HG03280 (cell line): ENCODE data around the gene TSG101.

Source experiments
- ATAC-seq: cut with Tn5 transposase; IDR thresholded peaks from one replicate; pipeline ENCODE4 v1.9.1; 2021; ENCODE audit warnings: mild to moderate bottlenecking, moderate library complexity; ENCODE audit not compliant: unreplicated experiment

Gene TSG101

GRCh38 chr11:18526521-18527296 lies at the start of gene TSG101:
TSS of gene TSG101 (minus strand) at chr11:18526942. CDS start at chr11:18526816, 126 bp downstream.
- peak; percentile 94 for ATAC-seq

GRCh38 chr11:18575361-18575760 lies 48.6 kb upstream of the TSG101 start:
- no peak for ATAC-seq

GRCh38 chr11:18567081-18567480 lies 40.3 kb upstream of the TSG101 start:
- no peak for ATAC-seq

GRCh38 chr11:18566406-18566805 lies 39.7 kb upstream of the TSG101 start:
- ATAC-seq, result no peak

GRCh38 chr11:18564149-18564548 lies 37.4 kb upstream of the TSG101 start:
- ATAC-seq, result no peak

- ATAC-seq, result no peak
These were observed 36.5 kb upstream of the TSG101 start for GRCh38 chr11:18563090-18563730.

GRCh38 chr11:18548001-18548400 lies 21.3 kb upstream of the TSG101 start:
- no peak for ATAC-seq

GRCh38 chr11:18540207-18541009 lies 13.7 kb upstream of the TSG101 start:
- no peak for ATAC-seq

- ATAC-seq, result no peak
These were observed 9.5 kb upstream of the TSG101 start for GRCh38 chr11:18536209-18536608.

GRCh38 chr11:18534245-18534644 lies 7.5 kb upstream of the TSG101 start:
- no peak for ATAC-seq

- ATAC-seq, result no peak
These were observed 6.6 kb upstream of the TSG101 start for GRCh38 chr11:18533365-18533764.

GRCh38 chr11:18527512-18527911 lies 770 bp upstream of the TSG101 start:
- no peak for ATAC-seq

- ATAC-seq, result no peak
These were observed 617 bp downstream of the TSG101 start for GRCh38 chr11:18526130-18526520.

GRCh38 chr11:18524248-18524647 lies 2.5 kb downstream of the TSG101 start:
- no peak for ATAC-seq

- no peak for ATAC-seq
These were observed 3.7 kb downstream of the TSG101 start for GRCh38 chr11:18523084-18523483.

GRCh38 chr11:18522388-18522787 lies 4.4 kb downstream of the TSG101 start:
- ATAC-seq, result no peak

GRCh38 chr11:18521122-18521521 lies 5.6 kb downstream of the TSG101 start:
- ATAC-seq, result no peak

GRCh38 chr11:18502352-18502751 lies 24.4 kb downstream of the TSG101 start:
- ATAC-seq, result no peak

- ATAC-seq, result no peak
These were observed 25.1 kb downstream of the TSG101 start for GRCh38 chr11:18501629-18502028.

GRCh38 chr11:18498039-18498438 lies 28.7 kb downstream of the TSG101 start:
- no peak for ATAC-seq

- no peak for ATAC-seq
These were observed 31.0 kb downstream of the TSG101 start for GRCh38 chr11:18495703-18496102.

- no peak for ATAC-seq
These were observed 31.5 kb downstream of the TSG101 start for GRCh38 chr11:18495271-18495670.
